Measurements from ENCODE around the gene ATP6V1E1.

The ATP6V1E1 gene

DNA sequence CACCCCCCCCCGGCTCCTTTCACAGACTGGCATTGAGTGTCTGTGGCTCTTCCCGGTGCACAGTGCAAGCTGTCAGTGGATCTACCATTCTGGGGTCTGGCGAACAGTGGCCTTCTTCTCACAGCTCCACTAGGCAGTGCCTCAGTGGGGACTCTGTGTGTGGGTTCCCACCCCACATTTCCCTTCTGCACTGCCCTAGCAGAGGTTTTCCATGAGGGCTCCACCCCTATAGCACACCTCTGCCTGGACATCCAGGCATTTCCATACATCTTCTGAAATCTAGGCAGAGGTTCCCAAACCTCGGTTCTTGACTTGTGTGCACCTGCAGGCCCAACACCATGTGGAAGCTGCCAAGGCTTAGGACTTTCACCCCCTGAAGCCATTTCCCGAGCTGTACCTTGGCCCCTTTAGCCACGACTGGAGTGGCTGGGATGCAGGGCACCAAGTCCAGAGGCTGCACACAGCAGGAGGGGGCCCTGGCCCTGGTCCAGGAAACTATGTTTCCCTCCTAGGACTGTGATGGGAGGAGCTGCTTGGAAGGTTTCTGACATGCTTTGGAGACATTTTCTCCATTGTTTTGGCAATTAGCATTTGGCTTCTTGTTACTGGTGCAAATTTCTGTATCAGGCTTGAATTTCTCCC, 36.0 kb upstream of the ATP6V1E1 start:
- TF ChIP-seq, protein P1, sequence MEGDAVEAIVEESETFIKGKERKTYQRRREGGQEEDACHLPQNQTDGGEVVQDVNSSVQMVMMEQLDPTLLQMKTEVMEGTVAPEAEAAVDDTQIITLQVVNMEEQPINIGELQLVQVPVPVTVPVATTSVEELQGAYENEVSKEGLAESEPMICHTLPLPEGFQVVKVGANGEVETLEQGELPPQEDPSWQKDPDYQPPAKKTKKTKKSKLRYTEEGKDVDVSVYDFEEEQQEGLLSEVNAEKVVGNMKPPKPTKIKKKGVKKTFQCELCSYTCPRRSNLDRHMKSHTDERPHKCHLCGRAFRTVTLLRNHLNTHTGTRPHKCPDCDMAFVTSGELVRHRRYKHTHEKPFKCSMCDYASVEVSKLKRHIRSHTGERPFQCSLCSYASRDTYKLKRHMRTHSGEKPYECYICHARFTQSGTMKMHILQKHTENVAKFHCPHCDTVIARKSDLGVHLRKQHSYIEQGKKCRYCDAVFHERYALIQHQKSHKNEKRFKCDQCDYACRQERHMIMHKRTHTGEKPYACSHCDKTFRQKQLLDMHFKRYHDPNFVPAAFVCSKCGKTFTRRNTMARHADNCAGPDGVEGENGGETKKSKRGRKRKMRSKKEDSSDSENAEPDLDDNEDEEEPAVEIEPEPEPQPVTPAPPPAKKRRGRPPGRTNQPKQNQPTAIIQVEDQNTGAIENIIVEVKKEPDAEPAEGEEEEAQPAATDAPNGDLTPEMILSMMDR (conservative IDR thresholded peaks at IDR 0.05; ENCODE audit: low read length) = no peak
- TF ChIP-seq EZH2phosphoT487 (IDR thresholded peaks at IDR 0.05; ENCODE audit: borderline replicate concordance) = no peak
- Histone ChIP-seq H3K4me2 (ENCODE audit: low read depth, low read length, poor library complexity, severe bottlenecking) (no peak overlapping the region), H3K4me1 (ENCODE audit: insufficient read depth, low read length, poor library complexity, severe bottlenecking) (no peaks in the 10 kb centered on the region), H3K36me3 (ENCODE audit: insufficient read depth, low read length) (peaks cover 8% of the 10 kb centered on the region; the same call in 1 of the 2 replicates), H3F3A (ENCODE audit: low read depth) (no peaks in the 10 kb centered on the region), H3K27me3 (ENCODE audit: insufficient read depth, low read length, poor library complexity, severe bottlenecking) (no peaks in the 10 kb centered on the region), H3K4me3 (ENCODE audit: low read length, poor library complexity, severe bottlenecking) (no peak overlapping the region), H3K79me2 (ENCODE audit: insufficient read depth, low read length) (no peaks in the 10 kb centered on the region), H4K20me1 (ENCODE audit: insufficient read depth, low read length, poor library complexity, severe bottlenecking) (no peaks in the 10 kb centered on the region), H3K9me3 (ENCODE audit: insufficient read depth, low read depth, low read length) (no peaks in the 10 kb centered on the region), H3K9me2 (replicated peaks; ENCODE audit: low read depth, low read length) (no peaks in the 10 kb centered on the region), H3K9ac (ENCODE audit: low read depth, low read length, poor library complexity, severe bottlenecking) (no peak overlapping the region), H2AFZ (ENCODE audit: low read length) (no peak overlapping the region)

DNA sequence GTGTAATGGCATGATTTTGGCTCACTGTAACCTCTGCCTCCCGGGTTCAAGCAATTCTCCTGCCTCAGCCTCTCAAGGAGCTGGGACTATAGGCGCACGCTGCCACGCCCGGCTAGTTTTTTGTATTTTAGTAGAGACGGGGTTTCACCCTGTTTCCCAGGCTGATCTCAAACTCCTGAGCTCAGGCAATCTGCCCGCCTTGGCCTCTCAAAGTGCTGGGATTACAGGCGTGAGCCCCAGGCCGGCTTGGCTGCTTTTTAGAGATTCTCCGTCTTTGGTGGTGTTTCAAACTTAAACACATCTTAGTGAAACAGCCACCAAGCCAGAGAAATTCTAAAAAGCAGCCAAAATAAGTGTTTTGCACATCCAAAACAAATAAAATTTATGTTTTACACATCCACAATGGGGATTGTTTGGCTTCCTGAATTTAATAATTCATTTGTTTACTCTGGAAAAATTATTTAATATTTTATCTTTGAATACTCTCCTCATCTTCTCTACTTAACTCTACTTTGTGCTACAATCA, 28.4 kb upstream of the ATP6V1E1 start:
- Histone ChIP-seq H3F3A (ENCODE audit: low read depth) (no peaks in the 10 kb centered on the region), H3K4me2 (ENCODE audit: low read depth, low read length, poor library complexity, severe bottlenecking) (no peak overlapping the region), H3K36me3 (ENCODE audit: insufficient read depth, low read length) (no peaks in the 10 kb centered on the region), H3K27me3 (ENCODE audit: insufficient read depth, low read length, poor library complexity, severe bottlenecking) (no peaks in the 10 kb centered on the region), H4K20me1 (ENCODE audit: insufficient read depth, low read length, poor library complexity, severe bottlenecking) (no peaks in the 10 kb centered on the region), H3K9me3 (ENCODE audit: insufficient read depth, low read depth, low read length) (no peaks in the 10 kb centered on the region), H3K4me3 (ENCODE audit: low read length, poor library complexity, severe bottlenecking) (no peak overlapping the region), H3K79me2 (ENCODE audit: insufficient read depth, low read length) (no peaks in the 10 kb centered on the region), H2AFZ (ENCODE audit: low read length) (no peak overlapping the region), H3K4me1 (ENCODE audit: insufficient read depth, low read length, poor library complexity, severe bottlenecking) (no peaks in the 10 kb centered on the region), H3K9ac (ENCODE audit: low read depth, low read length, poor library complexity, severe bottlenecking) (no peak overlapping the region), H3K9me2 (replicated peaks; ENCODE audit: low read depth, low read length) (no peaks in the 10 kb centered on the region)
- TF ChIP-seq EZH2phosphoT487 (IDR thresholded peaks at IDR 0.05; ENCODE audit: borderline replicate concordance) = no peak
- TF ChIP-seq, protein P1 (conservative IDR thresholded peaks at IDR 0.05; ENCODE audit: low read length) = no peak

DNA sequence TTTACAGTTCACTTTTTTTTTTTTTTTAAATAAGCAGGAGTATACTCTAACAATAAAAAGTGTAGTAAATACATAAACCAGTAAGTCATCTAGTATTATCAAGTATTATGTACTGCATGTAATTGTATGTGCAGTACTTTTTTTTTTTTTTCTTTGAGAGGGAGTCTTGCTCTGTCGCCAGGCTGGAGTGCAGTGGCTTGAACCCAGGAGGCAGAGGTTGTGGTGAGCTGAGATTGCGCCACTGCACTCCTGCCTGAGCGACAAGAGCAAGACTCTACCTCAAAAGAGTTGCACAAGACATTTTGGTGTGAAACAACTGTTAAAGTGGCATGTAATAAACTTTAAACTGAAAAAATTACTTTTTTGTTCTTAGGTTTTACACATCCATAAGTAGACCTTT, 26.7 kb upstream of the ATP6V1E1 start:
- H3K36me3 ChIP-seq (ENCODE audit: insufficient read depth, low read length) = no peaks in the 10 kb centered on the region
- H3F3A ChIP-seq (ENCODE audit: low read depth) = no peaks in the 10 kb centered on the region

More for the DNA sequence above, 26.7 kb upstream of the ATP6V1E1 start:
- no peak overlapping the region for H3K9ac ChIP-seq (ENCODE audit: low read depth, low read length, poor library complexity, severe bottlenecking)
- no peak overlapping the region for H3K4me2 ChIP-seq (ENCODE audit: low read depth, low read length, poor library complexity, severe bottlenecking)
- no peaks in the 10 kb centered on the region for H4K20me1 ChIP-seq (ENCODE audit: insufficient read depth, low read length, poor library complexity, severe bottlenecking)
- H3K27me3 ChIP-seq (ENCODE audit: insufficient read depth, low read length, poor library complexity, severe bottlenecking) = no peaks in the 10 kb centered on the region
- no peaks in the 10 kb centered on the region for H3K4me1 ChIP-seq (ENCODE audit: insufficient read depth, low read length, poor library complexity, severe bottlenecking)
- H3K4me3 ChIP-seq (ENCODE audit: low read length, poor library complexity, severe bottlenecking) = no peak overlapping the region
- H2AFZ ChIP-seq (ENCODE audit: low read length) = no peak overlapping the region
- no peaks in the 10 kb centered on the region for H3K9me2 ChIP-seq (replicated peaks; ENCODE audit: low read depth, low read length)
- no peaks in the 10 kb centered on the region for H3K79me2 ChIP-seq (ENCODE audit: insufficient read depth, low read length)
- H3K9me3 ChIP-seq (ENCODE audit: insufficient read depth, low read depth, low read length) = no peaks in the 10 kb centered on the region
- no peak for TF ChIP-seq EZH2phosphoT487 (IDR thresholded peaks at IDR 0.05; ENCODE audit: borderline replicate concordance)
- TF ChIP-seq, protein P1 (conservative IDR thresholded peaks at IDR 0.05; ENCODE audit: low read length) = no peak

Measured in Loucy (cell line).